ENCODE data around the gene TMEM154.

Gene TMEM154, protein sequence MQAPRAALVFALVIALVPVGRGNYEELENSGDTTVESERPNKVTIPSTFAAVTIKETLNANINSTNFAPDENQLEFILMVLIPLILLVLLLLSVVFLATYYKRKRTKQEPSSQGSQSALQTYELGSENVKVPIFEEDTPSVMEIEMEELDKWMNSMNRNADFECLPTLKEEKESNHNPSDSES

DNA sequence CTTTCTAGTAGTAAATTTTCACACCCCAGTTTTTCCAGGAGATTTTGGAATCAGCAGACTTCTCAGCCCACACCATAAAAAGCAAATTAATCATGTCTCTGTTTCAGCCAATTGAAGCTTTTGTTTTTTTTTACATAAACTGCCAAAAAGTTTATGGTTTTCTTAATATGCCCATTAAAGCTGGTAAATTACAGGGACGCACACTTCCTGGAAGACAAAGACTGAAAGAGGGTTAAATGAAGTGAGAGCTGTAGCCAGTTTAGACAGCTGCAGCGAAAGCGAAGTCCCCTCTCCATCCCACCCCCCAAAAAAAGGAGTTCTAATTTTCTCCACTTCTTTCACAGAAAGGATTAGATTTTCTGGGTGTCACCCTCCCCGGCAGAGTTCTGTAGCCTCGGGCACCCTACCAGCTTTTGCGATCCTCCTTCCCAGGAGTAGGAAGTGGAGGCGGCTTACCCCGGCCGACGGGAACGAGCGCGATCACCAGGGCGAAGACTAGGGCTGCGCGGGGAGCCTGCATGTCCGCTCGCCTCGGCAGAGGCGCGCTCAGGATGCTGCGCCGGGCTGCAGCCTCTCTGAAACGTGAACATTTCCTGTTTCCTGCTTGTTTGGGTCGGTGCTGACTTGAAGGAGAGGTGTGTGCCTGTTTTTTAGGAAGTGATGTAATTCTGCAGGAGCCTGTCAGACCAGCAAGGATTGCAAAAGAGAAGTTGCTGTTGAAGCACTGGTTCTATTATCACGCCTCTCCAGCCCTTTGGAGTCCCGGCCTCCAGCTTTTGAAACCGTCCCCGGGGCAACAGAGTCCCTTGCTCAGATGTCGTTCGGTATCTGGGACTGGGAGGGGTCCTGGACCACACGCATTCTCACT lies at the start of gene TMEM154:
TSS of gene TMEM154 (minus strand) at position 584 of the 868 bp plus-strand sequence. CDS start at position 520, 64 bp downstream.
- peak; percentile 82 for DNase-seq (ENCODE audit: low spot score)

DNA sequence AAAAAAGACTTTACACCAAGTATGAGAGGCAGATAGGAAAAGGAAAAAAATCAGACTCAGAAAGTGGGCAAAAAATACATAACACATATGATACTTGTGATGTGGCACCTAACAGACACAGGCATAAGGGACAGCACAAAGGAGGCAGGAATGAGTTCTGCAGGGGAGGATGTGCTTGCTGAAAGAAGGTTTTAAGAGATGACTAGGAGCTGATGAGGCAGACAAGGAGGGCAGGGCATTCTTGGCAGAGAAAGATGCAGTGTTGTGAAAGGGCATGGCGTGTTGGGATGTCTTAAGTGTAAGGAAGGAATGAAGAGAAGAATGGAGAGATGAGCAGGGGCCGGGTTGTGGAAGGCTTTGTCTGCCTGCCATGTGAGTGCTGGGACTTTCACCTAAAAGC lies 49.7 kb upstream of the TMEM154 start:
- no peak for DNase-seq (ENCODE audit: low spot score)

DNA sequence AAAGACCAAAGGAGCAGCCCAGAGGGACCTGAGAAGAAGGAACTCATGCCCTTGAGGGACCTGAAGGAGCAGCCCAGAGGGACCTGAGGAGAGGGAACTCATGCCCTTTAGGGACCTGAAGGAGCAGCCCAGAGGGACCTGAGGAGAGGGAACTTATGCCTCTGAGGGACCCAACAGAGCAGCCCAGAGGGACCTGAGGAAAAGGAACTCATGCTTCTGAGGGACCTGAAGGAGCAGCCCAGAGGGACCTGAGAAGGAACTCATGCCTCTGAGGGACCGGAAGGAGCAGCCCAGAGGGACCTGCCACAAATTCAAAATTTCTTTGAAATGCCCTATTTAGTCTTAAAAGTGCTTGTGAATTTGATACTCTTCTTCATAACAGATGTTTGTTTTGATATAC lies 48.5 kb upstream of the TMEM154 start:
- no peak for DNase-seq (ENCODE audit: low spot score)

DNA sequence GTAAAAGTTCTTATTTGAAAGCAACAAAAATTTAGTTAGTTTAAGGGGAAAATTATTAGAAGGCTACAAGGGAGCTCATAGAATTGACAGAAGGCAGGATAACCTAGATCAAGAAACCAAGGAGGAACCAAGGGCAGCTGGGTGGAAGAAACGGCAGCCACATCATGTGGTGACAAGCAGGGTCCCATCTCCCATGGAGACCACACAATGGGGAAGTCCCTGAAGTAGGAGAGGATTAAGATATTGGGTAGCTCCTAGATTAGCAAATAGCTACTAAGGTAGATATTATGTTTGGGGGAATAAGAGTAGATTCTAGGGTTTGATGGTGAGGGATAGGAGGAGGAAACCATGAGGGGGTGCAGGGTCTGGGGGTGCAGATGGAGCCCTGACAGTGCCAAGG lies 48.0 kb upstream of the TMEM154 start:
- no peak for DNase-seq (ENCODE audit: low spot score)

DNA sequence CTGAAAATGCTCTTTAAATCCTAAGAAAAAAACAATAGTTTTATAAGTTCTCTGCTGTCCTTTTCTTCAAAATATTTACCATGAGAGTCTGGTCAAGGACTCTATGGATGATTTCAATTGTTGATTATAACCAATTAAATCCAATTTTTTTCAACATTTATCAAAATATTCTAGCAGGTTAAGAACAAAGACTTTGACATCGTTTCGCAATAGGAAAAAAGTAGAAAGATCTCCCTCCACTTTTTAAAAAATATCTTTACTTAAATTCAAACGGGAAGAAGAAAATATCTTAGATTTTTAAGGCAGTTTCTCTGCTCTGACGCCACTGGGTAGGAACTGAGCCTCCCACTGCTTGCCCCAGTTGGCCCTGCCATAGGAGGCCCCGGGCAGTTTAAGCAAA lies 44.7 kb upstream of the TMEM154 start:
- DNase-seq (ENCODE audit: low spot score), result no peak

DNA sequence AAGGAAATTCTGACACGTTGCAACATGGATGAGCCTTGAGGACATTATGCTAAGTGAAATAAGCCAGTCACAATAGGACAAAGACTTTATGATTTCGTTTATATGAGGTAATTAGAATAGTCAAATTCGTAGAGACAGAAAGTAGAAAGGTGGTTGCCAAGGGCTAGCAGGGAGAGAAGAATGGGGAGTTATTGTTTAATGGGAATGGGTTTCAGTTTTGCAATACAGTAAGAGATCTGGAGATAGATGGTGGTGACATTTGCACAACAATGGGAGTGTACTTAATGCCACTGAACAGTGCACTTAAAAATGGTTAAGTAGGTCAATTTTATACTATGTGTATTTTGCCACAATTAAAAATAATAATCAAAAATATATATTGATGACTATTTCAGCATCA lies 43.4 kb upstream of the TMEM154 start:
- no peak for DNase-seq (ENCODE audit: low spot score)

DNA sequence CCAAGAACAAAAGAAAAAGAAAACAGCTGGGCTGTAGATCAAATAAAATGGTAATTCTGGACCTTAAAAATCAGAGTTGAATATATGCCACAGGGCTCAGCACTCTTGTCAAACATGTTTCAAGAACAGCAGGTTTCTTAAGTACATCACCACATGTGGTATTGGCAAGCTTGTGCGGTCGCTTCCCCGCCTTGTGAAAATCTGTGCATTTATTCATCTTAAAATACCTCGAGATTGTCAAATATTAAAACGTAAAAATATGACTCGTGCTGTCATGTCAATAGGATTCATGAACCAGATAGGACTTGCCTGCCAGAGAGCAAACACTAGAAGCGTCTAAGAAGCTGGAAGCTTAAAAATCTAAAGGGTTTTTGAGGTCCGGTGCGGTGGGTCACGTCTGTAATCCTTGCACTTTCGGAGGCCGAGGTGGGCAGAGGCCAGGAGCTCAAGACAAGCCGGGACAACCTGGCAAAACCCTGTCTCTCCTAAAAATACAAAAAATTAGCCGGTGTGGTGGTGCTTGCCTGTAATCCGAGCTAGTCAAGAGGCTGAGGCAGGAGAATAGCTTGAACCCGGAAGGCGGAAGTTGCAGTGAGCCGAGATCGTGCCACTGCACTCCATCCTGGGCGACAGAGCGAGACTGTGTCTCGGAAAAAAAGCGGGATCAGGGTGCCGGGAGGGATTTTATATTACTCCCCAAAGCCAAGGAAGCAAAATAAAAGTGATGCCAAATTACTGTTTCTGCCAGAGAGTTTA lies 40.2 kb upstream of the TMEM154 start:
- no peak for DNase-seq (ENCODE audit: low spot score)

DNA sequence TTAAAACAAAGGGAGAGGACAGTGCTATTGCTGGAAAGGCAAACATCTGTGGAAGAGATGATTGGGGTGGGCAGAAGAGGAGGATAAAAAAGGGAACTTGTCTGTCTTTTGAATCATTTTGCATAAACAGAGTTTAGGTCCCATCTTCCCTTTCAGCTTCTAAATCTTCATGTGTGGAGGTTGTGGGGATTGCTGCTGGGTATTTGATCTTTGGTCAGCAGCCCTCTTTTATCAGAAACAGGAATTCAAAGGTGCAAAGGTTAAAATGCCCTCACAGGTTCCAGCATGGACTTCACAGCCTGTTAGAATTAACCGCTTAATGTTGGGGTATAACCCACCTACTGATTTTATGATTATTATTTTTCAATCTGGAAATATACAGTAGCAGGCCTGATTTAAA lies 39.5 kb upstream of the TMEM154 start:
- DNase-seq (ENCODE audit: low spot score), result no peak

DNA sequence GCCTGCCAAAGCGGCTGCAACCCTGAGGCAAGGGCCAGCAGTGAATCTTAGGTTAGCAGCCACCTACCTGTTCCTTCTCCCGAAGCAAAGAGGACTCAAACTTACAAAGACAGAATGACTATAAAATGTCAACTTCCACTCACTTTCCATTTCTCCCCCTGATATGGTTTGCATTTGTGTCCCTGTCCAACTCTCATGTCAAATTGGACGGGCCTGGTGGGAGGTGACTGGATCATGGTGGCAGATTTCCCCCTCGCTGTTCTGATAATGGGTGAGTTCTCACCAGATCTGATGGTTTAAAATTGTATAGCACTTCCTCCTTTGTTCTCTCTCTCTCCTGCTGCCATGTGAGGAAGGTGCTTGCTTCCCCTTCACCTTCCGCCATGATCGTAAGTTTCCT lies 35.3 kb upstream of the TMEM154 start:
- DNase-seq (ENCODE audit: low spot score), result no peak

DNA sequence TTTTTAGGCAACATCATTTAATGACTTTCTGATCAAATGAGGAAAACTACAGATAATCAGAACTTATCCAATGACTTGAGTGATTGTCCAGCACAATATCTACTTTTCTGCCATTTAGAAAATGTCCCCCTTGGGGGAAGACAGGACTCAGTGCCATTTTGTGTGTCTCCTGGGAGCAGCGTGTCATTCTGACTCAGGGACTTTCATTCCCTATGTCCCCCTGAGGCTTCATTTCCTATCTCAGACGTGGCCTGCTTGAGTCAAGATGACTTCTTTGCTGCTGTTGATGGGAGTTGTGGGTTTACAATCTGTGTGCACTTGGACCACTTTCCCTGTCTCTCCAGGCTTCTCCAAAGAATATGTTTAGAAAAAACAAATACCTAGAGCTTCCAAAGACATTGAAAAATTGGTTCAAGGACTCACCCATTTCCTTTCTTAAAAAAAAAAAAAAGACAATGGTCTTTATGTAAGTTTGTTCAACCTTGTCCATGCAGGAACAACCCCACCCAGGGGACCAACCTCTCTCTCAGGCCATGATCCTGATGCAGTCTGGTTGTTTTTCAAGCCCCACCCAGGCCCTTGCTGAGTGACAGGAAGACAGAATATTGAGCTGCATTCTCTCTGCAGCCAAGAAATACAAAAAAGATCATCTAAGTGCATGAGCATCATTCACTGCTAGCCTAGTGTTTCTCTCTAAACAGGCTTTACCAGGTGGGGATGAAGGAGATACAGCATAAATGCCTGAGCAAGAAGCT lies 34.3 kb upstream of the TMEM154 start:
- no peak for DNase-seq (ENCODE audit: low spot score)

DNA sequence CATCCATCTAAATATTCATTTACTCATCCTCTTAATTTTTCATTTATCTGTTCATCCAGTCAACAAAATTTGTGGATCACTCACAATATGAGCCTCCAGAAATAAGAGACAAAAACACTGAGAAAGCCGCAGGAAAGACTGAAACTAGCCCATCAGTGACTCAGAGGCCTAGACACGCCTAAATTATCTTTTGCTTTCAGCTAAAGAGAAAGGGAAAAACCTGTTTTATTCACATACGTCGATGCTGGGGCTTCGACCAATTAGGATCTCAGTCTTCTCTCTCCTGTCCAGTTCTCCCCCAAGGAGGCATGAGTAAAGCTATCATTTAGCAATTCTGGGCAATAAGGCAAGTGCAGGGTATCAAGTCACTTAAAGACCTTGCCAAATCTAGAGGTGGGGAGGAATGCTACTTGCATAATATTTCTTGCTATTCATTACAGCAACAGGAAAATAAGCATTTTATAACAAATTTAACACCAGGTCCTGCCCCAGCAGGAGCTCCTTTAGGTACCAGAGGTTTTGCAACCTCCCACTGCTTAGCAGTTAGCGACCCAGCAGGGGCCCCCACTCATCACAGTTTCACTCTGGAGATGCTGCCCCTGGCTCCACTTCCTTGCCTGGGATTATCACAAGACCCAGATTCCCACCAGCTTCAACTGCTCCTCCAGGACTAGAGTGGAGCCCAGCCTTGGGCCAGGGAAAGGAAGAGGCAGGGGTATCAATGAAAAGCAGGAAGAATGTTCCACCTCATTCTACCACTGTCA lies 30.1 kb upstream of the TMEM154 start:
- no peak for DNase-seq (ENCODE audit: low spot score)

DNA sequence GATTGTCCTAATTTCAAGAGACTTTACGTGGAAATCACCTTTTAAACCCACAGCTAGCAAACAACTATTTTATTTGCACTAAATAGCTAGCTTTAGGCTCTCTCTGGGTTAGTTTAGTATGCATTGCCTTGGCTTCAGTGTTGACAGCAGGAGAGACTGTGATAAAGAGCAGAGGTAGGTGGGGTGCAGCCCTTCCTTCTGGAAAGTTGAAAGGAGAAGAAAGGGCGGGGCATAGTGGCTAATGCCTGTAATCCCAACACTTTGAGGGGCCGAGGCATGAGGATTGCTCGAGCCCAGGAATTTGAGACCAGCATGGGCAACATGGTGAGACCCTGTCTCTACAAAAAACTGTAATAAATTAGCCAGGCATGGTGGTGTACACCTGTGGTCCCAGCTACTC lies 29.0 kb upstream of the TMEM154 start:
- no peak for DNase-seq (ENCODE audit: low spot score)

DNA sequence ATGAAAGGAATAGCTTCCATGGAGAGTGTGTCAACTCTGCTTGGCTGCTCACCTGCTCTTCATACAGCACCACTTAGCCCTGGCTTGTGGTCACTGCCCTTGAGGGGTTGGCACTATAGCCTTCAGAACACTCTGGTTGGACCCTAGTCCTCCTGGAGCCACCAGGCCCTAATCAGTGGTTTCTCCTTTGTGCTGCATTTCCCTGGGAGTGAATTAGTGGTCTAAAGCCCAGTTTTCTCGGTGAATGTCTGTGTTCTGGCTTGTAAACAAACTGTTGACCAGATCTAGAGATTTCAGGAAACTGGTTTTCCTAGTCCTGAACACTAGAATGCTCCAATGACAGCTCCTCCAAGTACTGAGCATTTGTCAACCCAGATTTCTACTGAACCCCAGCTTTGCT lies 28.6 kb upstream of the TMEM154 start:
- no peak for DNase-seq (ENCODE audit: low spot score)

DNA sequence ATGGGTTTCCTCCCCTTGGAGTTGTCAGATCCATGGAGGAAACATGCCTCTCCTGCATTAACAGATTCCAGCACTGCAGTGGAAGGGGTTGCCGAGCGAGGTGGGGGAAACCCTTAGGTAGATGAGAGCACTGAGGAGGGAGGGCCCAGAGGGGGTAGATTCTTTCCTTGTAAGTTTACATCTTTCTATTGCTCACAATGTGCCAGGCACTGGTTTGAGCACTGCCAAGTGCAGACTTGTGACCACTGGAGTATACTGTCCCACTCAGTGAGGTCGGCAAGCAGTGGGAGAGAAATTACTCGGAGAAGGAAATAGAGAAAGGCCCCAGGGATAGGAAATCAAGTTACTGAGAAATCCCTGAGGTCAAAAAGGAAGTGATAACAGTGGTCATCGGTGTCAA lies 27.8 kb upstream of the TMEM154 start:
- DNase-seq (ENCODE audit: low spot score), result no peak

DNA sequence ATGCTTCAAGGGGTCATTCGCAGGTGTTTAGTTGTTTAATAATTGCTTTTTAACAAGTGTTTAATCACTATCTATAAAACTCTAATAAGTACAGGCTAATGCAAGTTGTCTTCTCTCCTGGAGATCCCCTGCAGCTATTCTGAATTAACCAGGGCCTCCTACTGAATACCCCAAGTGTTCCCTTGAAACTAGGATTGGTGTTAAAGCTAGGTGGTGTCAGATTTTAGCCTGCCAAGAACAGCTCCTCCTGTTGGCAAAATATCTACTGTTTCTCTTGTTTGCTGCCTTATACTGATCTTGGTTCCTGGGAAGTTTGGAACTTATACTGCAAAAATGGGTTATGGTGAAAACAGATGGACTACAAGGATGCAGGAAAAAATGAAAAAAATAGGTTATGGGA lies 26.1 kb upstream of the TMEM154 start:
- no peak for DNase-seq (ENCODE audit: low spot score)

DNA sequence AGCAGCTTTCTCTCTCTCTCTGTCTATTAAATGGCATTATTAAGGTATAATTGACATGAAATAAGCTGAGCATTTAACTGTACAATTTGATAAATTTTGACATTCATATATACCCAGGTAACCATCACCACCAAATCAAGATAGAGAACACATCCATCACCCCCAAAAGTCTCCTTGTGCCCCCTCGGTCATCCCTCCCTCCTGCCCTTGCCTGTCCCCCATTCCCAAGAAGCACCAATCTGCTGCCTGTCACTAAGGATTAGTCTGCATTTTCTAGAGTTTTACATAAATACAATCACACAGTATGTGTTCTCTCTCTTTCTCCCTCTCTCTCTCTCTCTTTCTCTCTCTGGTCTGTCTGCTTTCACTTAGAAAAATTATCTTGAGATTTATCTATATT lies 25.0 kb upstream of the TMEM154 start:
- no peak for DNase-seq (ENCODE audit: low spot score)

DNA sequence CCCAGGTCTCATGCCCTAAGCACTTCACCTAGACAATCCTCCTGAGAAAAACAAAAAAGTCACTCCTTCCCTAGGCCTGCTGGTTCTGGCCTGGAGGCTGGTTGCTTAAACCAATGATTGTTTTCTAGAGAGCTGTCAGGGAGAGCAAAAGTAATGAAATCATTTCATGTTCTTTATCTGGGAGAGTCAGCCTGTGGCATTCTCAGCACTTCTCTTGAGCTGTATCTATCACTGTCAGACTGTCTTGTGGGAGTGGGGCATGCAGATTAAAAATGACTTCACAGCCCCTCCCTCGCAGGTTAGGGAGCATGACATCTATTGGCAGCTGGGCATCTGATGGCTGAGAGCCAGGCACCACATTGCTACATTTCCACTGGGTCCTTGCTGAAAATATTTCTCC lies 20.4 kb upstream of the TMEM154 start:
- DNase-seq (ENCODE audit: low spot score), result no peak

DNA sequence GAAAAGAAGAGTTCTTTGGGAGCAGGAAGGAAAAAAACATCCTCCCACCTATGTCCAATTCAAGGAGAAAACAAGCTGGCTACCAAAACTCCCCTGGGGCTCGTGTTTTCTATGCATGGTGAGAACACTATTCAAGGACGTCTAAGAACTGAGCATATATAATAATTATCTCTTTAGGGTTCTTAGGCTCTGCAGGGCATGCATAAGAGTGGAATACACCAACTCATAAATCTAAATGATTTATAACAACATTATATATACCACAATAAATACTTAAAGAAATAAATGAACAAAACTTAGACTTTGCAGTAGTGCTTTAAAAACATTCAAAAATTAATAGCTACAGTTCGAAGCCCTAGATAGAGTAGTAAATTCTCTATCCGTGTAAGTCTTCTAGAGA lies 19.5 kb upstream of the TMEM154 start:
- DNase-seq (ENCODE audit: low spot score), result no peak

DNA sequence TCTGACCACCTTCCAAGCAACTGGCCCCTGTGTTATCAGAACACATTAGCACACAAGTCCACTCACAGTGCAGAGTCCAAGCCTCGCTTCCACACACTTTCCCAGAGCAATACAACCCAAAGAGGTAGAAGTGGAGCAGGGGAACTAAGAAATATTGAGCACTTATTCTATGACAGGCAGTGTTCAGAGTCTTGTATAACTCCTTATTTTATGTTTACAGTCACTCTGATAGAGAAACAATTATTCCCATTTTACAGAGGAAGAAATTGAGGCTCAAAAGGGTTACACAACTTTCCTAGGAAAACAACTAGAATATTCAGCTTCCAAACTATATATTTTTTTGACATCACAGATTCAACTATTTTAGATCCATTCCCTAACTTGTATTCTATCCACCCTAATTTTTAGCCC lies 18.3 kb upstream of the TMEM154 start:
- no peak for DNase-seq (ENCODE audit: low spot score)

DNA sequence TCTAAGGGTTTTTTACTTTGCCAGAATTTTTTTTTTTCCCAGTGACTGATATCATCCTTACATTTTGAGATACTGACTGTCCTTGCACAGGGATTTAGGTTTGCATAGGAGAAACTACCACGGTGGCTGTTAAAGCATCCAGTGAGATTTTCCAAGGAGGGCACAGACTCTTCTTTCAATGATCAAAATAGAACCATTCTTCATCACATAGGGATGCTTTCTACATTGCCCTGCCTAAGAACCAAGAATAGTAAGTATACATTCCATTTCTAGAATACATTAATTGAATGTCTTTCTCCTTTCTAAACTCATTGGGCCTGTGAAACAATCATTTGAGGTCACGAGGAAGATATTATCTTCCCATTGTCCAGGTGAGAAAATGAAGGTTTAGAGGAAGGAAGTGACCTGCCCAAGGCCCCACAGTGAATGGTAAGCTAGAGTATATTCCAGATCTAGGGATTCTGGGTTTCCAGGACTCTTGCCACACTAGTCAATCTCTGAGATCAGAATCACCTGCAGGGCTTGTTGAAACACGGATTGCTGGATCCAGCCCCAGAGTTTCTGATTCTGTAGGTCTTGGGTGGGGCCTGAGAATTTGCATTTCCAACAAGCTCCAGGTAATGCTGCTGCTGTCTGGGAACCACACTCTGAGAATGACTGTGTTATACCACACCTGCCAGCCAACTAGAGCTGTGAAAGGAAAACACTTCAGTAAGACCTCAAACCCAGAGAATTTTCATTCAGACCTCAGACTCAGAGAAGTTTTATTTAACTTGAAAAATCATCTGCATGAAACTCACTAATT lies 17.7 kb upstream of the TMEM154 start:
- no peak for DNase-seq (ENCODE audit: low spot score)

DNA sequence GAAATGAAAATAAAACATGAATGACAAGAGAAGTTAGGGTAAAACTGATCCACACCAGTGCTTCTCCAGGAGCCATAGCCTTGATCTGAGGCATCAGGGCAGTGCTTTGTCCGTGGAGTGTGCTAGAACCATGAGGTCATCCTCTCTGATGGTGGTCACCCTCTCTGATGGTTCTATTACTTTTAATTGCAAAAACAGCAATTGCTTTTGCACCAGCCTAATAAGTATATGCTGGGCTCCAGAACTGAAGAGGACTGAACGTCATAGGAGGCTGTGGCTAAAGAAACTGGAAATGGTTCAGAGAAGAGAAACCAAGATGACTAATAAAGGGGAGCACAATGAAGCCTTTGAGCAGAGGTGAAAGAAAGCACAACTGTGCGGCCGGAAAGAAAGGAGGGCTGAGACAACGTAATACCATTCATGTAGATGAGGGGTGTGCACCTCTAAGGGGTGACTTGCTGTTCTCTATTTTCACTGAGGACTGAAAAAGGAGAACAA lies 17.0 kb upstream of the TMEM154 start:
- DNase-seq (ENCODE audit: low spot score), result no peak
